ENCODE data around the gene MARK2.
A peak's percentile ranks its signal among the peaks of the same experiment; 100 is the strongest.

The MARK2 gene

GRCh38 chr11:63937713-63938478 is 99.0 kb downstream of the MARK2 start:
- DNase-seq = no peak

- peak; percentile 96 for DNase-seq
Measured at GRCh38 chr11:63938479-63939396, 99.8 kb downstream of the MARK2 start, which contains the start of gene NAA40. Gene NAA40 (plus strand): TSS chr11:63939002. CDS start chr11:63939097, 95 bp downstream.

- DNase-seq = no peak
Measured at GRCh38 chr11:63939397-63939891, 100.5 kb downstream of the MARK2 start.

- no peak for DNase-seq
Measured at GRCh38 chr11:63940786-63941185, 101.9 kb downstream of the MARK2 start.

- DNase-seq = no peak
Measured at GRCh38 chr11:63941901-63942300, 103.0 kb downstream of the MARK2 start.

GRCh38 chr11:63942803-63943202 is 103.9 kb downstream of the MARK2 start:
- no peak for DNase-seq

GRCh38 chr11:63944987-63945386 is 106.1 kb downstream of the MARK2 start:
- DNase-seq = no peak

GRCh38 chr11:63945477-63946163 is 106.7 kb downstream of the MARK2 start:
- peak; percentile 25 for DNase-seq

- no peak for DNase-seq
Measured at GRCh38 chr11:63951779-63952536, 113.0 kb downstream of the MARK2 start.

GRCh38 chr11:63952570-63952969 is 113.7 kb downstream of the MARK2 start:
- no peak for DNase-seq

- DNase-seq = no peak
Measured at GRCh38 chr11:63958008-63958407, 119.1 kb downstream of the MARK2 start.

Measured in T1000 (cell line).